IPS DF 19.7 (cell line): Measurements from ENCODE around the gene CREBL2.
"Not testable (repeated sequence)": the region's sequence is repeated elsewhere in the genome, so short reads cannot be mapped to it uniquely, and the experiment has no call there.

Experiments
- DNase-seq: peaks from one replicate; pipeline ENCODE4 v3.0.0-alpha.2; 2013; ENCODE audit warnings: low read depth, low spot score

CREBL2 gene

GRCh38 chr12:12635651-12636050 lies 24.0 kb downstream of the CREBL2 start:
- DNase-seq = no peak

- DNase-seq = no peak
These were observed 25.0 kb downstream of the CREBL2 start for GRCh38 chr12:12636641-12637040.

DNA sequence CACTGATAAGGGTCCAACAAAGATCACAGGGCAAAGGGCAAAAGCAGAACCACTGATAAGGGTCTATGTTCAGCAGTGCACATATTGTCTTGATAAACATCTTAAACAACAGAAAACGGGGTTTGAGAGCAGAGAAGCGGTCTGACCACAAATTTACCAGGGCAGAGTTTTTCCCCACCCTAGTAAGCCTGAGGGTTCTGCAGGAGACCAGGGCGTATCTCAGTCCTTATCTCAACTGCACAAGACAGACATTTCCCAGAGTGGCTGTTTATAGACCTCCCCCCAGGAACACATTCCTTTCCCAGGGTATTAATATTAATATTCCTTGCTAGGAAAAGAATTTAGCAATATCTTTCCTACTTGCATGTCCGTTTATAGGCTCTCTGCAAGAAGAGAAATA lies 28.3 kb downstream of the CREBL2 start:
- not testable (repeated sequence) for DNase-seq

GRCh38 chr12:12641650-12642049 lies 30.0 kb downstream of the CREBL2 start:
- no peak for DNase-seq

DNA sequence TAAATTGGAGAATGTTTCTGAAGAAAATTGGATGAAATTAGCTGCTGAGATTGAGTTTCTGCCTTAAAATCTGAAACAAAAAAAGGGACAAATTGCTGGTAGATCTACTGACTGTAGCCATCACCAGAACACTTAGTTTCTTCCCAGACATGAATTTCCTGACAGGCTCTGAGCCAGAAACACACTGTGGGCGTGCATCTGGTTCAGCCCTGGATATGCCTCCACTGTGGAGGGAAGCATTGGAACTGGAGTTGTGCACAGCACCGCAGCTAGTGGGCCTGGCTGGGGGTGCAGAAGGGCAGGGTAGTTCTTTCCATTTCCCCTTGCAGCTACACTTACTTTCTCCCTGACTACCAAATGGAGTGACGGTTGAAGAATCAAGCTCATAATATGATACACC lies 31.2 kb downstream of the CREBL2 start:
- DNase-seq = no peak

DNA sequence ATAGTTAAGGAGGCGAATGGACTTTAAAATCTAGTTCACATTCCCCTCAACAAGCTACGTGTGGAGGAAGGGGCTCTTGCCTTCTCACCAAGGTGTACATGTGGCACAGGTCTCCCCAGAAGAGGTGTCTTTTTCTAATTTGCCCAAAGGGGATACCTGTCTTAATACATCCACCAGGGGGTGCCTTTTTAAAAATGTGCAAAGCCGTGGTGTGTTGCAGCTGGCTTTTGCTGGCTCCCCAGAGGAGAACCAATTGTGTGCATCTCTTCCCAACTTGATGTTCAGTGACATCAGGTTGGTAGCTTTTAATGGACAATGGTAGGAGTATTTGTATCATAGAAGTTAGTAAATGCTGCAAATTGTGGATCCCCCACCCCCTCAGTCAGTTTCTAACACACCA lies 33.8 kb downstream of the CREBL2 start:
- DNase-seq = no peak

DNA sequence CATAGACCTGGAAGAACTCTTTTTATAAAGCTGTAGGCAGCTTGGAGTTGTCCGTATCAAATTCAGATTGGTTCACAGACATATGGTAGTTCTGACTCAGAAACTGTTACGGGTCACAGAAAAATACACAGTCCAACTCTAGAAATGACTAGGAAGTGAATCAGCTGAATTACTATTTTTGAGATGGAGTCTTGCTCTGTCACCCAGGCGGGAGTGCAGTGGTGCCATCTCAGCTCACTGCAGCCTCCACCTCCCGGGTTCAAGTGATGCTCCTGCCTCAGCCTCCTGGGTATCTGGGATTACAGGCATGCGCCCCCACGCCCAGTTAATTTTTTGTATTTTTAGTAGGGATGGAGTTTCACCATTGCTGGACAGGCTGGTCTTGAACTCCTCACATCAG lies 34.3 kb downstream of the CREBL2 start:
- not testable (repeated sequence) for DNase-seq

GRCh38 chr12:12646483-12647072 lies 34.9 kb downstream of the CREBL2 start:
- no peak for DNase-seq

GRCh38 chr12:12648284-12648683 lies 36.6 kb downstream of the CREBL2 start:
- no peak for DNase-seq

GRCh38 chr12:12648951-12649650 lies 37.4 kb downstream of the CREBL2 start:
- DNase-seq = no peak

DNA sequence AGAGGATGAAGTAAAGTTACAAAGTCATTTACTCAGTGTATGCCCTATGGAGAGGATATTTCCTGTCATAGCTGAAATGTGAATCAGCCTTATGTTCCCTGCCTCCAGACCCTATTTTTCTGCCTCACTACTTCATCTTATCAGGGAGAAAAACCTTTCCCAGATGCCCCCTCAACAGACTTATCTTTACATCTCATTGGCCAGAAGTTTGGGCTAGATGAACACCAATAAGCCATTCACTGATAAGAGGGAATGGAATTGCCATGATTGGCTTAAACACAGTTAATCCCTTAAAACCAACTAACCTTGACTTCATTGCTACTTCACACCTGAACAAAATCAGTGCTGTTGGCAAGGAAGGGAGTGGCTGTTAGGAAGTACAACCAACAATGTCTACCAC lies 40.1 kb downstream of the CREBL2 start:
- DNase-seq = no peak

DNA sequence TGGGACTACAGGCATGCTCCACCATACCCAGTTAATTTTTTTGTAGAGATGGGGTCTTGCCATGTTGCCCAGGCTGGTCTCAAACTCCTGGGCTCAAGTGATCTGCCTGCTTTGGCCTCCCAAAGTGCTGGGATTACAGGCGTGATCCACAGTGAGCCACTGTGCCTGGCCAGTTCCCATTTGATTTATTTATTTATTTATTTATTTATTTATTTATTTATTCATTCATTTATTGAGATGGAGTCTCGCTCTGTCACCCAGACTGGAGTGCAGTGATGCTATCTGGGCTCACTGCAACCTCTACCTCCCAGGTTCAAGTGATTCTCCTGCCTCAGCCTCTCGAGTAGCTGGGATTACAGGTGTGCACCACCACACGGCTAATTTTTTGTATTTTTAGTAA lies 41.0 kb downstream of the CREBL2 start:
- DNase-seq = not testable (repeated sequence)

GRCh38 chr12:12653922-12654321 lies 42.2 kb downstream of the CREBL2 start:
- no peak for DNase-seq

GRCh38 chr12:12654691-12655460 lies 43.2 kb downstream of the CREBL2 start:
- DNase-seq = no peak

- no peak for DNase-seq
These were observed 48.5 kb downstream of the CREBL2 start for GRCh38 chr12:12660201-12660600.

- DNase-seq = no peak
These were observed 49.6 kb downstream of the CREBL2 start for GRCh38 chr12:12661086-12661856.

DNA sequence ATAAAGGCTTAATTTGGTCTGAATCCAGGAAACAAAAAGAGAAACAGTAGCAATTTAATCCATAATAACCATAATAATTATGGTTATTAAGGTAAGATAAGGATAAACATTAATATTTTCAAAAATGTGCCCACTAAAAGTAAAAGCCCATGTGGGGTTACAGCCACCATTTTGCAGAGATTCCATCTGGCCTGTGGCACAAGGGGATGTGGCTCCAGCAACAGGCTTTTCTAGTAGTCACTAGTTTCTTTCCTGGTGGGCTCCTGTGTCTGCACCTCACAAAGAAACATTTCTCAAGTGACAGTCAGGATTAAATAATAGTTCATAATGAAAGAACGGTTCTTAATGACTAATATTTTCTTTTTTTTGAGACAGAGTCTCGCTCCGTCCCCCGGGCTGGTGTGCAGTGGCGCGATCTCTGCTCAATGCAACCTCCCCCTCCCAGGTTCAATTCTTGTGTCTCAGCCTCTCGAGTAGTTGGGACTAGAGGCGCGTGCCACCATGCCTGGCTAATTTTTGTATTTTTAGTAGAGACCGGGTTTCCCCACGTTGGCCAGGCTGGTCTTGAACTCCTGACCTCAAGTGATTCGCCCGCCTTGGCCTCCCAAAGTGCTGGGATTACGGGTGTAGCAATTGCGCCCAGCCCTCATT lies 52.1 kb downstream of the CREBL2 start:
- DNase-seq = no peak

DNA sequence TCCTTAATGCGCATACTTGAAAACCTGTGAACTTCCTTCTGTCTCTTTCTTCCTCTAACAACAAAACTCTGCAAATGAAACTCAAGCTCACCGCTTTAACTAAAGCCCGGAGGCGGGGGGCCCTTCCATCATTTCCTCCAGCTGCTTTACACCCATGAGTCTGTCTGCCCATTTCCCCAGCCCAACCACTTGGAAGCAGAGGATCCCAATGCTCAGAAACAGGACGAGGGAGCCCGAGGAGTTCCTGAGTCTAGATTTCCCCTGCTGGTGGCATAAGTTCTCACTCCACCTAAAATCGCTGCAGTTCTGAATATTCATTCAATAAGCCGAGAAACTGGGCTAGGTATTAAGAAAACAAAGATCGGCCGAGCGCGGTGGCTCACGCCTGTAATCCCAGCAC lies 53.5 kb downstream of the CREBL2 start:
- DNase-seq = peak; percentile 33

- DNase-seq = no peak
These were observed 56.3 kb downstream of the CREBL2 start for GRCh38 chr12:12668005-12668404.

DNA sequence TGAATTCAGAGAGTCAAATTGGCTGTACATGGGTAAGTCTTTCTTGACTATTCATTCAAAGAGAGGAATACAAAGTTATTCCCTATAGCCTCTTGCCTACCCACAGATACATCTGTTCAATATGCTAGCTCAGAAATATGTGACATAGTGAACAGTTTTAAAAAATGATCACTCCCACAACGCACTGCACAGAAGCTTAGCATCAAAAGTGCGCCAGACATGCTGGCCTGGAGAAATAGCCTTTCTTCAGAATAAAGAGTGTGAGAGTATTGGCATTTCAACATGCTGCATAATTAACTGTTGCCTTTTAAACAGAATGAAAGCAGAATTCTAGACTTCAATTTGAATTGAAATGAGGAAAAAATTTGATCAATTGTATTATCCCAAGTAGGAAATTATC lies 57.3 kb downstream of the CREBL2 start:
- no peak for DNase-seq

GRCh38 chr12:12671850-12672660 lies 60.4 kb downstream of the CREBL2 start:
- no peak for DNase-seq
